Suppressor macrophage treated with lipopolysaccharide for 4 hours (primary cell): ENCODE results near the gene COX19.

Experiments
- DNase-seq: peaks from one replicate; pipeline ENCODE4 v3.0.0-alpha.2; 2020

COX19 gene, protein sequence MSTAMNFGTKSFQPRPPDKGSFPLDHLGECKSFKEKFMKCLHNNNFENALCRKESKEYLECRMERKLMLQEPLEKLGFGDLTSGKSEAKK

DNA sequence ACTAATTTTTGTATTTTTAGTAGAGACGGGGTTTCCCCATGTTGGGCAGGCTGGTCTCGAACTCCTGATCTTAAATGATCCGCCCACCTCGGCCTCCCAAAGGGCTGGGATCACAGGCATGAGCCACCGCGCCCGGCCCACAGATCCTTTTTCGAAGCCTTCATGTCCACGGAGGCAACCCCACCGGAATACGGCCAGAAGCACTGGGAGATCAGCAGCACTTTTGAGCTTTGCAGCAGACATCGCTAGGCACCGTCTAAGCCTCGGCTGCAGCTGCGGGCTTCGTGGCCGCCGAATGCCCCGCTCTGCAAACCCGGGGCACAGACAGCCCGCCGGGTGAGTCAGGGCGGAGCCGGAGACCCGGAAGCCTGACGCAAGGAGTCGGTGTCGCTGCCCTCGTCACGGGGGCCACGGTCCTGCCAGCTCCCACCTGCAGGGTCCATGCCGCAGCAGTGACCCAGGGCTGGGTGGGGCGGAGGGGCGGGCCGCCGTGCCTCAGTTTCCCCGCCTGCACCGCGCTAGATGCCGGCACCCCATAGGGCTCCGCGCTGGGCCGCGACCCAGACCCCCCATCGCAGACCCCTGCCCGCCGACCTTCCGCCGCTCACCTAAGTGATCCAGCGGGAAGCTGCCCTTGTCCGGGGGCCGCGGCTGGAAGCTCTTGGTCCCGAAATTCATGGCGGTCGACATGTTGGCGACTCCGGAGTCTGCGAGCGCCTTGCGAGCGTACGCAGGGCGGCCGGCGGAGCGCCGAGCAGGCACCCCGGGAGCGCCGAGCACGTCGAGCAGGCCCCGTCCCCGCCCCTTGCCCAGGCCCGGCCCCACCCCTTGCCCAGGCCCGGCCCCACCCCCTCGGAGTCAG, at the start of gene COX19:
Gene COX19 (minus strand): TSS at position 730 of the 862 bp plus-strand sequence. CDS start 40 bp downstream, at position 690.
- peak; percentile 95 for DNase-seq

DNA sequence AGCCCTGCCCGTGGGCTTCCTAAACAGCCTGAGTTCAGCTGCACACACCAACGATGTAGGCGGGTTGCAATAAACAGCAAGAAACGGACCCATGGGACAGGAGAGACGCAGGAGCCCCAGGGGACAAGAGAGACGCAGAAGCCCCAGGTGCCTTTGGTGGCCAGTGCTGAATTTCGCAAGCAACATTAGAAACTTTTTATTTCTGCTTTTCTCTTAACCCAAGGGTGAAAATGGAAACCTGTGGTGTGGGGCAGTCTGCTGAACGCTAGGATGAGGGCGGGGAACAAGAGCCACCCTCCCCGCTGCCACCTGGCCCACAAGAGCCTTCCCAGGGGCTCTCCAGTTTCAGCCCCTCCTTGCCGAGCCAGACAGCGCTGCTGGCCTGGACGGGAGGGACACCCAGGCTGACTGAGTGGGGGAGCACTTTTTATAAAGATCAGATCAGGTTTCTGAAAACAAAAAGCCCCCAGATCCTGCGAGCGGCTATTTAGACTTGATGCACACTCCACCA, 49.0 kb upstream of the COX19 start:
- no peak for DNase-seq

DNA sequence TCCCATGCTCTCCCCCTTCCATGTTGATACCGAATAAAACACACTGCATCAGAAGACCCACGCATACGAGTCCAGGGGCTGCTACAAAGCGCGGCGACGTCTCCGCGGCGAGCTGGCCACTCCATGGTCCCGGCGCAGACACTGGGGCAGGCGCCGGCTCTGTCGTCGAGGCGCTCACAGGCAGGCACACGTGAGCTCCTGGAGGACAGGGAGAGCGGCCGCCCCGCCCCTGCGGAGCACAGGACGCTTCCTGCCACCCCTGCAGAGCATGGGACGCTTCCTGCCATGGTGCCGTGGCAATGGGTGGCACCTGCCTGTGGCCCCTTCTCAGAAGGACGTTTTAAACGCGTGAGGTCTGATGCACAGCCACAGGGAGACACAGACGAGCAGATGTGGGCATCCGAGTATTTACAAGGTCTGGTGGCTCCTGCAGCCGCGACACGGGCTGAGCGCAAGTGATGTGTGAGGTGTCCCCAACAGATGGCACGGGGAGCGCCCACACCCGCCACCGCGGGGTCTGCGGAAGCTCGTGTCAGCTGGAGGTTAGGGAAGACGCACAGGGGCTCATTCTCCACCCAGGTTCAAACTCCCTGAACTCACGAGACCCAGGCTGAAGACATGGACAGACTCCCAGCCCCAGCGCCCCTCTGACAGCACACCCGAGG, 47.6 kb upstream of the COX19 start:
- no peak for DNase-seq

DNA sequence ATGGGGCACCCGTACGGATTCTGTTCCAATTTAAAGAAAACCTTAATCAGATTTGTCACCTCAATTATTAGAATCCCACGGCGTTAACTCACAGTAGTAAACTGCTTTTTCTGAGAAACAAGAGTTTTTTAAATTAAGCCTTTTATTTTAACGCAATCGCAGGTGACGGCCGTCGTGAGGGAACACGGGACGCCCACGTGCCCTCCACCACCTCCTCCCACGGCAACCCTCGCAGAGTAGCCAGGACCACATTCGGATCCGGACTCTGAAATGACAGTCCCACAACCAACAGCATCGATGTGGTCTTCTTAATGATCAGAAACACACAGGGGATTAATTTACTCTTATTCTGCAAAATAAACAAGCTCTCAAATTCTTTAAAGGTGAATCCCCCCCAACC, 47.0 kb upstream of the COX19 start:
- DNase-seq, result no peak

DNA sequence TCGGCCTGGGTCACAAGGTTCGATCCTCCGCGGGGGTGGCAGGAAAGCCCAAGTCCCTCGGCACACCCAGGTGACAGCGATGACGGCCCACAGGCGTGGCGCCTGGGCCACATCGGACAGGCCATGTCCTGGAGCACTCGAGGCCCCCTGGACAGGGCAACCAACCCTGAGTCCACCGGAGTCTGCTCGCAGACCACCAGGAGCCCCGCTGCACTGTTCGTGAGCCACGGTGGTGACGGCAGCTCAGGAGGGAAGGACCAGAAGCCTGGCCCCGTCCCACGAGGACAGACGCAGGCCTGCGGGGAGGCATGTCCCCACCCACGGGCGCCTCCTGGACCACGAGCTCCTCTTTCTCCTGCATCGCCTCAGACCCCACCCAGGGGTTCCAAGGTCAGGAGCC, 46.6 kb upstream of the COX19 start:
- DNase-seq, result no peak

DNA sequence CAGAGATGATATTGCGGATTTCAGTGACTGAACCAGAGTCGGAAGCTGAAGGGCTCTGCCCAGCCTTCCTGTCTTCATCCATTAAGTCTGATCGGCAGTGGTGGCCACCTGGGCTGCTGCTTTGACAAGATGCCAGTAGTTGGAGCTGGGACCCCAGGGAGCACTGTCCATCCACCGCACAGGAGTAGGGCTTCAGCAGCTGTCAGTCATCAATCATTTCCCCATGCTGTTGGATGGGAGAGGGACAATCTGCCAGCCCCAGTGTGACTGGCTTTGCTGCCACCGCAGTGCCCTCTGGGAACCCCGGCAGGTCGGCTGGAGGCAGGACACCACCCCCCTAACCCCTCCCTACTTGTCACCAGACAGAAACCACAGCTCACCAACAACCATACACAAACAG, 46.0 kb upstream of the COX19 start:
- no peak for DNase-seq

DNA sequence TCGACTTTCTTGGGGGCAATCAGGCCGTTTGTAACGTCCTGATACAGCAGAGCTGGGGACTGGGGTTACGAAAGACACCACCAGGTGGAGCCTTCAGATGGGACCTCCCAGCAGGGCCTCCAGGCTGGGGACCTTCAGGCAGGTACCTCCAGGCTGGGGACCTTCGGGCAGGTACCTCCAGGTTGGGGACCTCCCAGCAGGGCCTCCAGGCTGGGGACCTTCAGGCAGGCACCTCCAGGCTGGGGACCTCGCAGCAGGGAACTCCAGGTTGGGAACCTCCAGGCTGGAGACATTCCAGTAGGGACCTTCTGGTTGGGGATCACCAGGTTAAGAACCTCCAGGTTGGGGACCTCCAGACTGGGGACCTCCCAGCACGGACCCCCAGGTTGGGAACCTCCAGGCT, 45.5 kb upstream of the COX19 start:
- DNase-seq, result no peak

DNA sequence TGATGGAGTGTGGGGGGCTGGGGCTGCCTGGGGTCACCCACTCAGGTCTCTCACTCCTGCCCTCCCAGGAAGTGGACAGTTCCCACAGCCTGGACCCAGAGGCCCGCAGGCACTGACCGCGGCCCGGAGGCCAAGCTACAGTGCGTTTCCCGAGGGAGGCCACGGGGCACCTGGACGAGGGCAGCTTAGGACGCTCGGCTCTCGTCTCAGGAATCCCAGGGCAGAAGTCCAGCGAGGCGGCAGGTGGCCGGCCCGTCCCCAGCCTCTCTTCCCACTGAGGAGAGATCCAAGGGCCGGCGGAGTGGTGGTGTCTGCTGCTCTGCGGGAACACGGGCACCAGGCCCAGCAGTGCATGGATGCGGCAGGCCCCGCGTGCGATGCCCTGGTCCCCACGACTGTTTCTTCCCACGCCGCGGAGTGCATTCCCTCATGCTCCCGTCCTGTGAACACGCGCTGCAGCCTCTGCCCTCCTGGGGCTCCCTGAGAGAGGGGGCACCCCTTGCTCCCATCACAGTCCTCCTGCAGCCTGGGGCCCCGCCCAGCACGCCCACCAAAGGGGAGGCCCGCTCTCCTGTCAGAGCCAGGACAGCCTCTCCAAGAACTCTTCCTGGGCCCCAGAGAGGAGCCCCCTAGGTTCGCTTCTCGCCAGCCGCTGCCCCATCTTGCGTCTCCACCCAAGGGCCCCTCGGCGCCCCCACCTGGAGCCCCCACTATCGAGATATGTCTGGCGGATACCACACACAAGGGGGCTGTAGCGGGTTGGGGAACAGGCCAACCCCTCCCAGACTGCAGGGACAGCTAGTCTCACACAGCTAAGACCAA, 44.7 kb upstream of the COX19 start:
- no peak for DNase-seq

DNA sequence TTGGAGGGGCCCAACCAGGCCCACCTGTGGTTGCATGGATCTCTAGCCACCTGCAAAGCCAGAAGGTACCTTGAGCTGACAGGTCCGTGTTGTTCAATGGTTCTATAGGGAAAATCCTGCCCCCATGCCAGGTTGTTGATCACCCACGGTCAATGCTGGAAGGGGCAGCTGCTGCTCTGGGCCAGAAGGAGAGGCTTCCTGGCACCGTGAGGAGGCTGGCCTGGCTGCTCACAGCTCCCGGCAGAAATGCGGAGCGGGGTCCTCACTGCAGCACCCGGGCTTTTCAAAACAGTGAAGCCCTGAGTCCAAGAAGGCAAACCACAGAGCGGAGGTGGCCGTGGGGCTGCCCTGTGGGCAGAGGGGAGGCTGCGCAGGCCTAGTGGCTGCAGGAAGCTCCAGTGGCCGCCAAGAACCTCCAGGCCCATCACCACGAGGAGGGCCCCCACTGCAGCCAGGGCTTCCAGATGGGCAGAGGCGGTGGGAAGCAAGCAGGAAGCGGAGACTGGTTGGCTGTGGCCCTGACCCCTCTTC, 44.0 kb upstream of the COX19 start:
- no peak for DNase-seq

DNA sequence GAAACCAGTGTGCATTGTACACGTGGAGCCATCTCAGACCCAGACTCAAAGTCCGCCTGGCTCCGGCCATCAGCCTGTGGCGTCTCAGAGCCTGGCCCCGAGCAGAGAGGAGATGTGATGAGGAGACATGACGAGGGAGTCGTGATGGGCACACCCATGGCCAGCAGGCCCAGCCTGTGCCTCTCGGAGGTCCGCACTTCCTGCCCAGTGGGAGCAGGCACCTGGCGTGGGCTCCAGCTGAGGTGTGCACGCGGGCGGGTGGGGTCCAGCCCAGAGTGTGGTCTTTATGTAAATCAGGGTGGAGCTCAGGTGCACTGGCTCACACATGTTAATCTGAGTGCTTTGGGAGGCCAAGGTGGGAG, 43.0 kb upstream of the COX19 start:
- no peak for DNase-seq

DNA sequence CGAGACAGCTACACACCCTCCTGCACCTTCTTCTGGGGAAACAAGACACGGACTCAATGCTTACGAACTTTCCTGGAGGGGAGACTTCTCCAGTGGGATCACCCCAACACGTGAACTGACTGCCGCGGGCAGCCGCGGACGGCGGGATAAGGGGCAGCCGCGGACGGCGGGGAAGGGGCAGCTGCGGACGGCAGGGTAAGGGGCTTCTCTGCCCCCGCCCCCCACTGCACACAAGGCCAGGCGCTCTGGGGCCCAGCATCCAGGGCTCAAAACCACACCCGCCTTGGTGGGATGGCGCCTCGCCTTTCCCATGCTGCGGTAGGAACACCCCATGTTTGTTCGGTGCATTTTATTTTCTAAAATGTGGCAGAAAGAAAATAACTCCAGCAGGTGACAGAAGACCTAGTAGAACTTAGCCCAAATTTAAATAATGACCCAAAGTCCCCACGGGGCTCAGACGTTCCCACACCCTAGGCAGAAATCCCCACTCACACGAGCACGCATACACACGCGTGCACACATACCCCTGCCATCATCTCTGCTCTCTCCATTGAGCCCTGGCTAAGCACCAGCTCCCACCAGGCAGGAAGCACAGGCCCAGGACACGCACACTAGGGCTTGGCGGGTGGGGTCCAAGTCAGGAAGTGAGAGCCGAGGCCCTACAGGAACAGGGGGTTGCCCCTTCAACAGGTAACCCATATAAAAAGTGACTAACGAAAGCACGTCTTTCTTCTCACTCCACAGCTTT, 42.4 kb upstream of the COX19 start:
- DNase-seq, result no peak

DNA sequence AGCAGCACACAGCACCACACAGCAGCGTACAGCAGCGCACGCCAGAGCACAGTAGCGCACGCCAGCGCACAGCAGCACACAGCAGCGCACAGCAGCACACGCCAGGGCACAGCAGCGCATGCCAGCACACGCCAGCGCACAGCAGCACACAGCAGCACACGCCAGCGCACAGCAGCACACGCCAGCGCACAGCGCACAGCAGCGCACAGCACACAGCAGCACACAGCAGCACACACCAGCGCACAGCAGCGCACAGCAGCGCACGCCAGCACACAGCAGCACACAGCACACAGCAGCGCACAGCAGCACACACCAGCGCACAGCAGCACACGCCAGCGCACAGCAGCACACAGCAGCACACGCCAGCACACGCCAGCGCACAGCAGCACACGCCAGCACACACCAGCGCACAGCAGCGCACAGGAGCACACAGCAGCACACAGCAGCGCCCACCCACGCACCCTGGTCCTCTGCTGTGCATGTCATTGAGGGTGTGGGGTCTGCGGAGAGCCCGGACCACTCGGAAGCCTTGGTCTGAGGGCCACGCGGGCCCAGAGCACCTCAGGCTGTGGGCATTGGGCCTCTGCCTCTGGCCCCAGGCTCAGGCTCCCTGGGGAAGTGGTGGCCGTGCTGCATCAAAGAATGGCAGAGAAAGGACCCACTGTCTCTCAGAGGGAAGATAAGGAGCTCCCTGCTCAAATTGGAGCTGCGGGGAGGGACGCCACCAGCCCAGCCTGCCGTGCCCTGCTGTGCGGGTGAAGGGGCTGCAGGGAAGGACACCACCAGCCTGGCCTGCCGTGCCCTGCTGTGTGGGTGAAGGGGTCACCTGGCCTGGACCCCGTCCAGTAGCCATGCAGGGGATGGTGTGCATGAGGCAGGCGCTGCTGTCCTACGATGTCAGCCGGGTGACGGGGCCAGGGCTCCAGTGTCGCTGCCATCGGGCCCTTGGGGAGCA, 41.5 kb upstream of the COX19 start:
- no peak for DNase-seq

DNA sequence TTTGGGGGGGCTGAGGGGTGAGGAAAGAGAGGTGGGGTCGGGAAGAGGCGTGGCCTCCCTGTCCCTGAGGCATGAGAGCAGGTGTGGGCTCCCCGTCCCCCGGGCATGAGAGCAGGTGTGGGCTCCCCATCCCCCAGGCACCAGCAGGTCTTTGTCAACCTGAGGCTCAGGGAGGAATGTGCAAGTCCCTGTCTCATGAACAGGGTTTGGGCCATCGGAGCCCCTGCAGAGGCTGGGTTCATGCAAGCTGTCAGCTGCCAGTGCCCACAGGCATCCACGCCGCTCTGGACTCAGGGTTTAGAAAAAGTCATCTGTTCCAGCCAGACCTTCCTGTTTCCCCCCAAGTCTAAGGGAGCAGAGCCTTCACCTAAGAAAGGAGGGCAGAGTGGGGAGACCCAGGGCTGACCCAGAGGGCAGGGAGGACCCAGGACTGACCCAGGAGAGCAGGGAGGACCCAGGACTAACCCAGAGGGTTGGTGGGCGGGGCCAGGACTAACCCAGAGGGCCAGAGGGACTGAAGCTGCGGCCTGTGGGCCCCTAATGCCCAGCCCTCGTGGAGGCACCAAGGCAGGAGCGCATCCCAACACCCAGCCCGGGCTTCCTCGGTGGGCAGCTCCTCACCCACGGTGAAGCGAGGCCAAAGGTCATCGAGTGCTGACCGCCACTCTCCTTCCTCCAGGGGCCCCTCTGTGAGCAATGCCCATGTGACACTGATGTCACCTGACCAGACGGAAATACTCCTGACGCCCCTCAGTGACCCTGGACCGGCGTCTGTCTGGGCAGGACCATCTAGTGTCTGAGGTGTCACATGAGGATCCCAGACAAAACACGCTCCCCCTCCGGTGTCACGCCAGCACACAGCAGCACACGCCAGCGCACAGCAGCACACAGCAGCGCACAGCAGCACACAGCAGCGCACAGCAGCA, 40.1 kb upstream of the COX19 start:
- DNase-seq, result no peak

DNA sequence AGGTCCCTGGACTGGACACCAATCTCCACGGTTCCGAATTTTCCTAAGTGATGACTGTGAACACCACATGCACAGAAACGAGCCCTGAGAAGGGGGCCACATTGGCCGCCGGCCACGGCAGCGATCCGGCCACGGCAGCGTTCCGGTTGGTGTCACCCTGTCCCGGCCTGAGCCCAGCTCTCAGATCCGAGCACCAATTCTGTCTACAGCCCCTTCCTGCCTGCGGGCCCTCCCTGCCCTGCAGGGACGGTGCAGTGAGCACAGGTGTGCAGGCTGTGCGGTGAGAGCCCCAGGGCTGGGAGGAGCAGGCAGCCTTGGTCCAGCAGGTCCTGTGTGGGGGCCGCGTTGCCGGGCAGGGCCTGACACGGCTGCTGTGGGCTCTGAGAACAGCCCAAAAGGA, 39.3 kb upstream of the COX19 start:
- DNase-seq, result no peak

DNA sequence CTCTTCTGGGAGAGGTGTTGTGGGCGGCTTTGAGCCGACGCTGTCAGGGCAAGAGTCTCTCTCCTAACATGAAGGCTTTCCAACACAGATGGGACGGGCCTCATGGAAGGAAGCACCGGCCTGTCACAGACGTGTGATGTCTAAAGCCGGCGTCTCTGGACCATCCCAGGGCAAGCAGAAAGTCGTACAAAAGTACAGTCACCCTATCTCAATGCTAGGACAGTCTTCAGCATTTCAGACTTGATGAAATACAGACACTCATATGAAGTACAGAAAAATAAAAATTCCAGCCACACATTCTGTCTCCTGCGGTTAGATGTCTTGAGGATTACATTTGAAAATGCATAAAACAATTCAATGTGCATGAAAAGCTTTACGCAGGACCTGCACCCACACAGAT, 38.2 kb upstream of the COX19 start:
- DNase-seq, result no peak

DNA sequence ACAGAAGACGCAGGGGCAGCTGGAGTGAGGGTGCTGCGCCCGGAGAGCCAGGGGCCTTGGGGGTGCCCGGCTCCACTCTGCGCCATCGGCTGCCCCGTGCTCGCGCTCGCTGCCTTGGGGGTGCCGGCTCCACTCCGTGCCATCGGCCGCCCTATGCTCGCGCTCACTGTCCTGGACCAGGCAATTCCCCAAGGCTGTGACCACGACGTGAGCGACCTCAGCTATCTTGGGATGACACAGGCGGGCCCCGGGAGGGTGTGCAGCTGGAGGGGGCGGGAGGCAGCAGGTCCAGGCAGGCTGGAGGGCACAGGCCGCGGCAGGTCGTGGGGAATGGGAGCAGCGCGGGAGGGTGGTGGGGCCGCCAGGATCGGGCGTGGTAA, 37.4 kb upstream of the COX19 start:
- DNase-seq, result no peak

DNA sequence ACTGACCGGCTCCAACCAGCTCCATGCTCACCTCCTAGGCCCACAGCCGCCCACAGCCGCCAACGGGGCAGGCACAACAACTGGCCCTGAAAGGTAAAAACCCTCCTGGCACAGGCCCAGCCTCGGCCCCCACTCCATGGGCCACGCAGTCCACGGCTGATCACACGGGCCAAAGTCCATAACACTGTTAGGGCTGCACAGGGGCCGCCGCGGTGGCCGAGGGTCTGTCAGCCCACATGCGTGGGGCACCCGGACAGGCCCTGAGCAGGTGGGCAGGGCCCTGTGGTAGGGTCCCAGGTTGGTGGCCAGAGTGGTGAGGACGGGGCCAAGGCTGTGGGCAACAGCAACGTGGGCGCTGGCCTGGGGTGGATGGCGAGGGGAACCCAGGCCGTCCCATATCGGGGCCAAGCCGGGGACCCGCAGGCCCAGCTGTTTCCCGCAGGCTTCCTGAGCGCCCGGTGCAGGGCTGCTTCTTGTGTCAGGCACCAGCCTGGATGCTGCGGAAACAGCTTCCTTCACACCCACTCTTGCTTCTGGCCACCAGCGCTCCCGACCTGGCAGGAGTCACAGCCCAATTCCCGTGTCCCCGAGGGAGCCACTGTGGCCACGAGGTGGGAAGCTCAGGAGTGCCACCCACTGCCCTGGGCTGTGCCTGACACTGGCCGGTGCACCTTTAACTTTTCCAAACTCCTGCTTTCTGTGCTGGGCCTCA, 36.8 kb upstream of the COX19 start:
- DNase-seq, result no peak

DNA sequence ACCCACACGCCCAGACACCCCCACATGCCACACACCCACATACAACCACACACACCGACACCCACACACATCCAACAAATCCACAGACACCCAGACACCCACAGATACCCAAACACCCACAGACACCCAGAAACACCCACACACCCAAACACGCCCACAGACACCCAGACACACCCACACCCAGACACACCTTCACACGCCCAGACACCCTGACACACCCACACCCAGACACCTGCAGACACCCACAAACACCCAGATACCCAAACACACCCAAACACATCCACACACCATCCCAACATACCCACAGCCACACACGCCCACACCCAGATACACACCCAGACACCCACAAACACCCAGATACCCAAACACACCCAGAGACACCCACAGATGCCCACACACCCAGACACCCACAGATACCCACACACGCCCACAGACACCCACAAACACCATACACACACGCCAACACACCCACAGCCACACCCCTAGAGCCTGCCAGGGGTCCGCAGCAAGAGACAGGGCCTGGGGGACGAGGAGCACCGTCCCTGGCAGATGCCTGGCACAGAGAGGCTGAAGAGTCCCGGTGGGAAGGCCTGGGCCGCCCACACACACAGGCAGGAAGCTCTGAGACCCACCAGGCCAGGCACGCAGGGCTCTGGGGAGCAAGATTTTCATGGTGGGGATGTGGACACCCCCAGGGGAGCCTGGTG, 36.1 kb upstream of the COX19 start:
- DNase-seq, result no peak

DNA sequence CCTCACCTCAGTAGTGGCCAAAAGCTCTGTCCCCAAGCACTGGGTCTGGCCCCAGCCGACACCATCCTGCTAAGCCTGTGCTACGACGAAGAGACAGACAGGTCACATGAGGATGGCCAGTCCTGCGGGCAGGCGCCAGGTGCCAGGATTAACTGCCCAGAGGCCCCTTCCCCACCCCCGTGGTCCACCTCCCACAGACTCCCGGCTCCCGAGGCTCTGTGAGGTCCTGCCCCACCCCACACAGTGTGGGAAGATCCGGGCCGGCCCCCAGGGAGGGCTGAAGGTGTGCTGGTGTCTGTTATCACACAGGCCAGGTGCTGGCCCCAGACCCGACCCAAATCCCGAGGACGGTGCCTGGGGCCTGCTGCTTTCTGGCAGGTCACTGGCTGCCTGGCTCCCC, 34.9 kb upstream of the COX19 start:
- DNase-seq, result no peak
